ENCODE measurements around the gene PHYKPL. TPM values are rescaled to one million over a fixed set of nuclear protein-coding genes. Genes with fewer than 3 reads are reported as not detected.

PHYKPL gene
- 80.5 and 81.7 TPM in 2 replicates for total RNA-seq
- polyA plus RNA-seq, result 71.7 and 75.8 TPM in 2 replicates
- polyA plus RNA-seq (2011; cell fraction: cytosol; rRNA removed), result 31.6 and 41.7 TPM in 2 replicates
- 258 and 286 TPM in 2 replicates for polyA plus RNA-seq (2011; cell fraction: nucleus; rRNA removed)
- 24.8 and 26.6 TPM in 2 replicates for polyA plus RNA-seq (2012)
- polyA minus RNA-seq, result 115 and 128 TPM in 2 replicates
- 19.8 TPM for polyA minus RNA-seq (2011; cell fraction: cytosol; rRNA and poly(A)+ RNA removed)
- polyA minus RNA-seq (2011; cell fraction: nucleus; rRNA and poly(A)+ RNA removed), result 142 and 159 TPM in 2 replicates
- percentile 79 among the genes with signal in this experiment for Bru-seq, nascent RNA
- BruChase-seq, experiment 1, labeled RNA remaining after a 6-hour chase, result percentile 82 among the genes with signal in this experiment
- BruChase-seq, experiment 2, labeled RNA remaining after a 2-hour chase, result percentile 84 among the genes with signal in this experiment
- long read RNA-seq, transcript PHYKPL-201 (13 exons, 2,038 nt), result major isoform, 11 of 113 reads
- long read RNA-seq, partial matches to known transcripts, result 5 of 113 reads
- long read RNA-seq, other reads (novel, unspliced or antisense), result 90 of 113 reads

DNA sequence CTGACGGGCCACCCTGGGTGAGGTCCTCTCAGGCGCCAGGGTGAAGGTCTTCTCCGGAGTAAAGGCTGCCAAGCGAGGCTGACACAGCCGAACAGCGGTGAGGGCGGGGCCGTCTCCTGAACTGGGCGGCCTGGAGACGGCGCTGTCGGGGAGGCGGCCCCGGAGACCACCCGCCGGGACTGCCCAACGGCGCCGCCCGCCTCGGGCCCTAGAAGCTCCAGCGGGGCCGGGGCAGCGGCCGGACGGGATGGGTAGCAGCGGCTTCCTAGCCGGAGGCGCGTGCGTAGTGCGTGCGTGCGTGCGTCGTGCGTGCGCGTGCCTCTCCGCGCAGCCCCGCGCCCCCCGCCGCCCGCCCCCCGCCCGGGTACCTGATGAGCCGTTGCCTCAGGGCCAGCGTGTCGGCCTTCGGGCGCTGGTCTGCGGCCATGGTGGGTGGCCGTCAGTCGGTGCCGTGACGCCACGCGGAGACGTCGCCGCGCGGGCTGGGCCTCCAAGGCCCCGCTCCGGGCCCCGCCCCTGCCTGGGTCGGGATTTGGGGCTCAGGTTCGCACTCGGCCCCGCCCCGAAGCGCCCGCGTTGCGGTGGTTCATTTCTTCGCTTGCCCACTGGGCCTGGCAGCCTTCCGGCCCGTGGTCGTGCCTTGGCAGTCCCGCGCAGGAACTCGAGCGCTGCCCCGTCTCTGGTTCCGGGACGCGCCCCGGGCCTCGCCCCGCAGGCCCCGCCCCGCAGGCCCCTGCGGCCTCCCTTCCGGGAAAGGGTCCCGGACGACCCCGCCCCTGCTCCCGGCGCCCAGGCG, at the start of gene PHYKPL:
PHYKPL (minus strand) TSS at position 679 of the 796 bp plus-strand sequence; CDS start at position 427, 252 bp downstream.
- H3K9me3 ChIP-seq (replicated peaks; ENCODE audit: control insufficient read depth, insufficient read depth, low read length), result no peaks in the 10 kb centered on the region
- peak within 1 kb of the TSS; percentile 82 for H3K9ac ChIP-seq (replicated peaks; ENCODE audit: extremely low read depth, insufficient read depth, low read length)
- TF ChIP-seq POLR2AphosphoS5 (IDR thresholded peaks at IDR 0.05; ENCODE audit: insufficient read depth, low read depth, low read length), result peak; percentile 91
- TF ChIP-seq MYC (IDR thresholded peaks at IDR 0.05; ENCODE audit: low read depth, low read length), result no peak
- TF ChIP-seq, protein P1, sequence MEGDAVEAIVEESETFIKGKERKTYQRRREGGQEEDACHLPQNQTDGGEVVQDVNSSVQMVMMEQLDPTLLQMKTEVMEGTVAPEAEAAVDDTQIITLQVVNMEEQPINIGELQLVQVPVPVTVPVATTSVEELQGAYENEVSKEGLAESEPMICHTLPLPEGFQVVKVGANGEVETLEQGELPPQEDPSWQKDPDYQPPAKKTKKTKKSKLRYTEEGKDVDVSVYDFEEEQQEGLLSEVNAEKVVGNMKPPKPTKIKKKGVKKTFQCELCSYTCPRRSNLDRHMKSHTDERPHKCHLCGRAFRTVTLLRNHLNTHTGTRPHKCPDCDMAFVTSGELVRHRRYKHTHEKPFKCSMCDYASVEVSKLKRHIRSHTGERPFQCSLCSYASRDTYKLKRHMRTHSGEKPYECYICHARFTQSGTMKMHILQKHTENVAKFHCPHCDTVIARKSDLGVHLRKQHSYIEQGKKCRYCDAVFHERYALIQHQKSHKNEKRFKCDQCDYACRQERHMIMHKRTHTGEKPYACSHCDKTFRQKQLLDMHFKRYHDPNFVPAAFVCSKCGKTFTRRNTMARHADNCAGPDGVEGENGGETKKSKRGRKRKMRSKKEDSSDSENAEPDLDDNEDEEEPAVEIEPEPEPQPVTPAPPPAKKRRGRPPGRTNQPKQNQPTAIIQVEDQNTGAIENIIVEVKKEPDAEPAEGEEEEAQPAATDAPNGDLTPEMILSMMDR (IDR thresholded peaks at IDR 0.05; ENCODE audit: extremely low read depth in 1 of 2, insufficient read depth in 1 of 2, low read depth in 1 of 2, low read length in 2 of 2), result peak in 1 of 2 donors; percentile 7
- peak; percentile 87 for TF ChIP-seq POLR2A (IDR thresholded peaks at IDR 0.05; ENCODE audit: low read depth, low read length)
- TF ChIP-seq EZH2 (IDR thresholded peaks at IDR 0.05; ENCODE audit: borderline replicate concordance, low read depth, low read length, severe bottlenecking), result no peak
- TF ChIP-seq, protein P2, sequence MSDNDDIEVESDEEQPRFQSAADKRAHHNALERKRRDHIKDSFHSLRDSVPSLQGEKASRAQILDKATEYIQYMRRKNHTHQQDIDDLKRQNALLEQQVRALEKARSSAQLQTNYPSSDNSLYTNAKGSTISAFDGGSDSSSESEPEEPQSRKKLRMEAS (IDR thresholded peaks at IDR 0.05; ENCODE audit: insufficient read depth, insufficient read length), result no peak
- no peak for TF ChIP-seq FOS (IDR thresholded peaks at IDR 0.05; ENCODE audit: borderline replicate concordance, insufficient read depth, low read length)
- H2AFZ ChIP-seq (ENCODE audit: low read depth, low read length), result peak within 1 kb of the TSS; percentile 81
- H3K9me1 ChIP-seq (replicated peaks; ENCODE audit: control insufficient read depth, extremely low read depth, insufficient read depth, low read length), result no peaks in the 10 kb centered on the region
- dilution Hi-C loops (cut with MboI; ENCODE audit: extremely low pct_ligation_motif_present, low sequenced_read_pairs) (no loop called here), intact Hi-C loops (cut with micrococcal nuclease) (loop anchor here (2.0 kb wide), 1 partner anchor 28 kb away; the partner anchor contains the start of gene HNRNPAB)
- H3K4me2 ChIP-seq (ENCODE audit: insufficient read depth, low read length), result peak within 1 kb of the TSS; percentile 79
- H3K27ac ChIP-seq (ENCODE audit: insufficient read depth, low read depth, low read length), result peak within 1 kb of the TSS; percentile 54
- H3K4me1 ChIP-seq (ENCODE audit: control insufficient read depth, extremely low read depth, insufficient read depth, low read length), result peaks cover 16% of the 10 kb centered on the region
- CTCF ChIA-PET, result interaction anchor here (1.1 kb wide), 1 partner anchor 359 kb away, joined by 3 read pairs; no protein-coding TSS in a partner anchor
- POLR2A ChIA-PET, result interaction anchor here (1.0 kb wide), 1 partner anchor 25 kb away, joined by 3 read pairs; no protein-coding TSS in a partner anchor
- H3K36me3 ChIP-seq (ENCODE audit: control insufficient read depth in 2 of 2, extremely low read depth in 1 of 2, insufficient read depth in 2 of 2, low read length in 2 of 2), result peaks cover 8 to 11% of the 10 kb centered on the region in 2 experiments
- peaks cover 33% of the 10 kb centered on the region for H3K79me2 ChIP-seq (ENCODE audit: control insufficient read depth, insufficient read depth, low read length)
- H4K20me1 ChIP-seq (replicated peaks; ENCODE audit: control insufficient read depth, extremely low read depth, insufficient read depth, low read length), result no peaks in the 10 kb centered on the region
- FAIRE-seq (peak; percentile 46), DNase-seq (ENCODE audit: low read depth, low spot score) (peak; percentile 71)
- no TSS peak for BruUV-seq (replicated peaks)
- peak within 1 kb of the TSS; percentile 49 to 90 (median 65) for H3K4me3 ChIP-seq (replicated peaks in 1 of 3; ENCODE audit: insufficient read depth in 1 of 3, low read depth in 1 of 3, low read length in 3 of 3)
- no peaks in the 10 kb centered on the region for H3K27me3 ChIP-seq (ENCODE audit: control insufficient read depth in 2 of 2, insufficient read depth in 2 of 2, low read length in 2 of 2)
